Gastrocnemius medialis (tissue), 4 donors: ENCODE results near the gene NINJ2.

Experiments used
- POLR2A ChIP-seq, 2 donors: fragments of 450-650 bp; IDR thresholded peaks; one replicate each; pipeline ENCODE4 v1.6.1; 2017; ENCODE audit warnings: antibody characterized with exemption in 2 of 2, mild to moderate bottlenecking in 2 of 2, moderate library complexity in 2 of 2
- TF ChIP-seq, protein P1 (sequence below), 5 experiments: fragments of 450-650 bp in 3 of 5; fragments of 200-600 bp in 2 of 5; sonication (generic) in 2 of 5; IDR thresholded peaks in 4 of 5; conservative IDR thresholded peaks in 1 of 5; 1 replicate in 4 of 5; 2 replicates in 1 of 5; pipeline ENCODE4 v1.5.1; 2016 to 2019; ENCODE audit warnings: antibody characterized with exemption in 5 of 5, mild to moderate bottlenecking in 3 of 5, moderate library complexity in 3 of 5

DNA sequence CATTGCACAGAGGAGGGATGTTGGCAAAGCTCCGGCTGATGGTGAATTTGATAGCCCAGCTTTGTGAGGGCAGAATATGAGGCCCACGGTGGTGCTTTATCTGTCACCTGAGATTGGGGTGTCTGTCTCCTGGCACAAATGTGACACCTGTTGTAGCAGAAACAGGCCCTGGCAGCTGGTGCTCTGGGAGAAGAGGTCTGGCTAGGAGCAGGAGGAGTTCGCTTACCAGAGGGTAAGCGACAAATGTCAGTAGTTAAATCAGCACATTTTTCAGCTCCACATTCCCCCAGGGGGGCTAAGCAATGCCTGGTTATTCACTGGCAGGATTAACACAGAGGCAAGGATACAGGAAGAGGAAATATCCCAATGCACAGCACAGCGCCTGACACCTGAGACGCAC lies 132.4 kb downstream of the NINJ2 start:
- TF ChIP-seq POLR2A (IDR thresholded peaks at IDR 0.05), result no peak
- TF ChIP-seq, protein P1, sequence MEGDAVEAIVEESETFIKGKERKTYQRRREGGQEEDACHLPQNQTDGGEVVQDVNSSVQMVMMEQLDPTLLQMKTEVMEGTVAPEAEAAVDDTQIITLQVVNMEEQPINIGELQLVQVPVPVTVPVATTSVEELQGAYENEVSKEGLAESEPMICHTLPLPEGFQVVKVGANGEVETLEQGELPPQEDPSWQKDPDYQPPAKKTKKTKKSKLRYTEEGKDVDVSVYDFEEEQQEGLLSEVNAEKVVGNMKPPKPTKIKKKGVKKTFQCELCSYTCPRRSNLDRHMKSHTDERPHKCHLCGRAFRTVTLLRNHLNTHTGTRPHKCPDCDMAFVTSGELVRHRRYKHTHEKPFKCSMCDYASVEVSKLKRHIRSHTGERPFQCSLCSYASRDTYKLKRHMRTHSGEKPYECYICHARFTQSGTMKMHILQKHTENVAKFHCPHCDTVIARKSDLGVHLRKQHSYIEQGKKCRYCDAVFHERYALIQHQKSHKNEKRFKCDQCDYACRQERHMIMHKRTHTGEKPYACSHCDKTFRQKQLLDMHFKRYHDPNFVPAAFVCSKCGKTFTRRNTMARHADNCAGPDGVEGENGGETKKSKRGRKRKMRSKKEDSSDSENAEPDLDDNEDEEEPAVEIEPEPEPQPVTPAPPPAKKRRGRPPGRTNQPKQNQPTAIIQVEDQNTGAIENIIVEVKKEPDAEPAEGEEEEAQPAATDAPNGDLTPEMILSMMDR (IDR thresholded peaks at IDR 0.05 in 4 of 5, conservative IDR thresholded peaks at IDR 0.05 in 1 of 5), result no peak
